Measurements from ENCODE around the gene KCNIP1. TPM values are rescaled to one million over a fixed set of nuclear protein-coding genes. Genes with fewer than 3 reads are reported as not detected.

The KCNIP1 gene
- total and polyA plus RNA-seq, 2 of the 13 experiments (the other 11 are each of a cell fraction or from before 2014, with no cell fraction given), result not detected

DNA sequence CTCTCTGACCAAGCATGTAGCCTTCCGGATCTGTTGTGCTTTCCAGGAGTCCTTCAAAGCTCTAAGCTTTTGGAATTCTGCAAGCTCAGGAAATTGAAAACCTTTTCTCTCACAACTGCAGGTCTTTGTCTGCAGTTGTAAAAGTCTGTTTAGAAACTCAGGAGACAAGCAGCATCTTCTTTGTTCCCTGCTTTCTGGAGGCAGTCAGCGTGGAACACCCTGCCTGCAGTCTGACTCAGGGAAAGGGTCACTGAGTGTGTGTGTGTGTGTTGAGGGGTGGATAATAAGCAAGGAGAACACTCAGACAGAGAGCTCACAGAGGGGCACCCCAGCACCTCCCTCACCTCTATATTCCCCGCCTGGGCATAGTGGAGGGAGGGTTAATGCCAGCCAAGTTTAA is 29.1 kb downstream of the KCNIP1 start:
- H4K20me1 ChIP-seq (ENCODE audit: insufficient read depth, low read length), result no peaks in the 10 kb centered on the region
- DNase-seq (ENCODE audit: low spot score) (no peak), FAIRE-seq (no peak), ATAC-seq (no peak)
- no peak overlapping the region for H3K4me2 ChIP-seq (ENCODE audit: low read depth, low read length)
- no peaks in the 10 kb centered on the region for H3K36me3 ChIP-seq (replicated peaks in 1 of 2; ENCODE audit: control insufficient read depth in 1 of 2, insufficient read depth in 2 of 2, low read length in 2 of 2)
- POLR2A ChIA-PET, result no interaction called here
- no peaks in the 10 kb centered on the region for H3K79me2 ChIP-seq (ENCODE audit: insufficient read depth, low read length)
- no peak overlapping the region for H3K27ac ChIP-seq (ENCODE audit: extremely low read length, insufficient read depth, low read length)
- in situ Hi-C loops (cut with HindIII; ENCODE audit: extremely low pct_ligation_motif_present, low pct_unique_long_range_greater_than_20kb) (no loop called here), intact Hi-C loops (cut with micrococcal nuclease; ENCODE audit: unreplicated experiment) (no loop called here)
- no peaks in the 10 kb centered on the region for H3K9me3 ChIP-seq (ENCODE audit: low read length)
- WGBS (ENCODE audit: low lambda C conversion rate), result 28% methylated on average over 3 of the region's 3 CpGs
- H3K4me3 ChIP-seq (replicated peaks in 1 of 3; ENCODE audit: insufficient read depth in 1 of 3, low read depth in 2 of 3, low read length in 3 of 3), result no peak overlapping the region
- CTCF ChIA-PET (ENCODE audit: low intra/inter-chr PET ratio, low total read pairs), result no interaction called here
- peaks cover 0 to 5% of the 10 kb centered on the region in 2 experiments; a peak in 1 of 5 replicates for H3K27me3 ChIP-seq (ENCODE audit: control insufficient read depth in 1 of 2, insufficient read depth in 2 of 2, low read length in 2 of 2)
- TF ChIP-seq ZBTB1 (CRISPR knock-in tag; IDR thresholded peaks at IDR 0.05; ENCODE audit: borderline replicate concordance) (no peak), NCOR1 (IDR thresholded peaks at IDR 0.05; ENCODE audit: borderline replicate concordance, low read length) (no peak), MLLT10 (CRISPR knock-in tag; IDR thresholded peaks at IDR 0.05) (no peak), SSRP1 (CRISPR knock-in tag; IDR thresholded peaks at IDR 0.05) (no peak), ARID2 (CRISPR knock-in tag; IDR thresholded peaks at IDR 0.05; ENCODE audit: borderline replicate concordance) (no peak), SP140L (CRISPR knock-in tag; IDR thresholded peaks at IDR 0.05; ENCODE audit: borderline replicate concordance) (no peak)
- no TSS peak for BruUV-seq (replicated peaks)
- H2AFZ ChIP-seq (ENCODE audit: low read length), result no peak overlapping the region
- no peaks in the 10 kb centered on the region for H3K4me1 ChIP-seq (ENCODE audit: insufficient read depth, low read length)
- no peak overlapping the region for H3K9ac ChIP-seq (ENCODE audit: insufficient read depth, low read depth, low read length)

DNA sequence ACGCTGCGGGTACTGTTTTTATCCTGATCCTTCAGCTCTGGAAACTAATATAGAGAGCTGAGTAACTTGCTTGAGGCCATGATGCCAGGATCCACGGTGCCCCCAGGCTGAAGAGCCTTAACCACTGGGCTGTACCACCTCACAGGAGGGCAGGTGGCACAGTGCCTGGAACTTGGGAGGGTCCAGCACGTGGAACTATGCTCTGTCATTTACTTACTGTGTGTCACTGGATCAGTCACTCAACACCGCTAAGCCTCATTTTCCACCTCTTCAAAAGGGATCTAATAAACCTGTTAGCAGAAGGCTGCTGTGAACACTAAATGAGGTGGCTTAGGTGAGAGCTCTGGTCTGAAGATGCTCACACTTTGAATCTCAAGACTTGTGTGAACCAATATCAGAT is 29.6 kb downstream of the KCNIP1 start:
- 11% methylated on average over 4 of the region's 5 CpGs for WGBS (ENCODE audit: low lambda C conversion rate)
- CTCF ChIA-PET (ENCODE audit: low intra/inter-chr PET ratio, low total read pairs), result no interaction called here

More for the DNA sequence above, 29.6 kb downstream of the KCNIP1 start:
- in situ Hi-C loops (cut with HindIII; ENCODE audit: extremely low pct_ligation_motif_present, low pct_unique_long_range_greater_than_20kb) (no loop called here), intact Hi-C loops (cut with micrococcal nuclease; ENCODE audit: unreplicated experiment) (no loop called here)
- Histone ChIP-seq H3K9me3 (ENCODE audit: low read length) (no peaks in the 10 kb centered on the region), H3K27ac (ENCODE audit: extremely low read length, insufficient read depth, low read length) (no peak overlapping the region), H3K4me3 (replicated peaks in 1 of 3; ENCODE audit: insufficient read depth in 1 of 3, low read depth in 2 of 3, low read length in 3 of 3) (no peak overlapping the region), H3K9ac (ENCODE audit: insufficient read depth, low read depth, low read length) (no peak overlapping the region), H3K4me2 (ENCODE audit: low read depth, low read length) (no peak overlapping the region), H2AFZ (ENCODE audit: low read length) (no peak overlapping the region), H3K79me2 (ENCODE audit: insufficient read depth, low read length) (no peaks in the 10 kb centered on the region), H3K36me3 (replicated peaks in 1 of 2; ENCODE audit: control insufficient read depth in 1 of 2, insufficient read depth in 2 of 2, low read length in 2 of 2) (no peaks in the 10 kb centered on the region), H3K27me3 (ENCODE audit: control insufficient read depth in 1 of 2, insufficient read depth in 2 of 2, low read length in 2 of 2) (peaks cover 0 to 5% of the 10 kb centered on the region in 2 experiments; a peak in 1 of 5 replicates), H4K20me1 (ENCODE audit: insufficient read depth, low read length) (no peaks in the 10 kb centered on the region), H3K4me1 (ENCODE audit: insufficient read depth, low read length) (no peaks in the 10 kb centered on the region)
- no TSS peak for BruUV-seq (replicated peaks)
- POLR2A ChIA-PET, result no interaction called here
- FAIRE-seq, result no peak
- no peak for TF ChIP-seq ZNF136 (CRISPR knock-in tag; IDR thresholded peaks at IDR 0.05; ENCODE audit: low read depth)
- no peak for TF ChIP-seq PAF1 (CRISPR knock-in tag; IDR thresholded peaks at IDR 0.05)
- TF ChIP-seq MAFG (CRISPR knock-in tag; IDR thresholded peaks at IDR 0.05), result no peak
- TF ChIP-seq GABPA (IDR thresholded peaks at IDR 0.05; ENCODE audit: low read depth, low read length), result no peak
- no peak for TF ChIP-seq GABPA (CRISPR knock-in tag; IDR thresholded peaks at IDR 0.05; ENCODE audit: low read depth)
- TF ChIP-seq, protein P1, sequence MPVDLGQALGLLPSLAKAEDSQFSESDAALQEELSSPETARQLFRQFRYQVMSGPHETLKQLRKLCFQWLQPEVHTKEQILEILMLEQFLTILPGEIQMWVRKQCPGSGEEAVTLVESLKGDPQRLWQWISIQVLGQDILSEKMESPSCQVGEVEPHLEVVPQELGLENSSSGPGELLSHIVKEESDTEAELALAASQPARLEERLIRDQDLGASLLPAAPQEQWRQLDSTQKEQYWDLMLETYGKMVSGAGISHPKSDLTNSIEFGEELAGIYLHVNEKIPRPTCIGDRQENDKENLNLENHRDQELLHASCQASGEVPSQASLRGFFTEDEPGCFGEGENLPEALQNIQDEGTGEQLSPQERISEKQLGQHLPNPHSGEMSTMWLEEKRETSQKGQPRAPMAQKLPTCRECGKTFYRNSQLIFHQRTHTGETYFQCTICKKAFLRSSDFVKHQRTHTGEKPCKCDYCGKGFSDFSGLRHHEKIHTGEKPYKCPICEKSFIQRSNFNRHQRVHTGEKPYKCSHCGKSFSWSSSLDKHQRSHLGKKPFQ (CRISPR knock-in tag; IDR thresholded peaks at IDR 0.05; ENCODE audit: insufficient replicate concordance), result no peak
- TF ChIP-seq NR1H2 (CRISPR knock-in tag; IDR thresholded peaks at IDR 0.05; ENCODE audit: borderline replicate concordance, low read depth), result no peak
- ATAC-seq, result no peak
- no peak for DNase-seq (ENCODE audit: low spot score)

Data from HepG2 (cell line).